Fibroblast of villous mesenchyme (primary cell): ENCODE results near the gene TTC28. TPM values are rescaled to one million over a fixed set of nuclear protein-coding genes. Genes with fewer than 3 reads are reported as not detected.
"Not testable (repeated sequence)": the region's sequence is repeated elsewhere in the genome, so short reads cannot be mapped to it uniquely, and the experiment has no call there.

Experiments
- DNase-seq: peaks from one replicate; pipeline ENCODE4 v3.0.0-alpha.2; 2010; ENCODE audit warnings: low read depth
- H3K4me3 ChIP-seq: 2 replicates; pipeline ENCODE4 v1.5.1; 2011; ENCODE audit warnings: low read depth, mild to moderate bottlenecking, low read length
- CTCF ChIP-seq: IDR thresholded peaks from 2 replicates; pipeline ENCODE4 v1.5.1; 2012; ENCODE audit warnings: low read depth, mild to moderate bottlenecking, low read length; ENCODE audit not compliant: insufficient read depth
- total RNA-seq: library from RNA; depleted of rRNA; stranded (reverse); fragments of >200 nt; gene quantifications from 2 replicates; pipeline ENCODE4 v1.2.3, GENCODE V29; 2012

Gene TTC28
- total RNA-seq, 1 donor: 23.3 TPM

DNA sequence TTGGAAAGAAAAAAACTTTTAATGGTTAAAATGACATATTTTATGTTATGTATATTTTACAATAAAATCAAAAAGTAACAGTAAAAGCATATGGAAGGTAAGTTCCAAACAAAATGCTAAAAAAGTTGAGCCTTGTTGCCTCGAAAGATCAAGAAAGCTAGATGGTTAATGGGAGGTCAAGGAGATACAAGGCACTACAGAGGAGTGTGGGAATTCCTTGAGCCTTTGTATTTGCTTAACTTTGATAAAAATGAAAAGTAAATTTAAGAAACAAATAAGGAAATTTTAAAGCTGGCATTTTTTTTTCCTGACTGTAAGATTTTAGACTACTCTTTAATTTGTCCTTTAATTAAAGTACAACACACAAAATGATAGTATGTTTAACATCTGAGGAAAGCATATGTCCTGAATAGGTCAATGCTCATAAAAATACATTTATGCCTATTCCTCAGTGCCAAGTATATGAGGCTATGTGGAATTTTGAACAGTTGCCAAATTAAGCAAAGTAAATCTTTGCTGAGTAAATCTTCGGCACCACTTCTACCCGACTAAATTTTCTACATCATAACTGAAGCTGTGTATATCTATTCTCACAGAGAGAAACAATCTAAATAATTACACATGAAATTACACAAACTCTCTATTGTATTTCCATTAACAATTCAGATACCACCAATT, 108.8 kb downstream of the TTC28 start:
- no peak for TF ChIP-seq CTCF
- no peak overlapping the region for H3K4me3 ChIP-seq
- DNase-seq: peak; percentile 43

DNA sequence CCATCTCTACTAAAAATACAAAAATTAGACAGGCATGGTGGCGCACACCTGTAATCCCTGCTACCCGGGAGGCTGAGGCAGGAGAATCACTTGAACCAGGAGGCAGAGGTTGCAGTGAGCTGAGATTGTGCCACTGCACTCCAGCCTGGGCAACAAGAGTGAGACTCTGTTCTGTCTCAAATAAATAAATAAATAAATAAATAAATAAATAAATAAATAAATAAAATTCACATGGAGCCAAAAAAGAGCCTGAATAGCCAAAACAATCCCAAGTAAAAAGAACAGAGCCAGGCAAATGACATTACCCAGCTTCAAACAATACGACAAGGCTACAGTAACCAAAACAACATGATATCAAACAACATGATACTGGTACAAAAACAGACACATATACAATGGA, 110.7 kb downstream of the TTC28 start:
- not testable (repeated sequence) for DNase-seq, H3K4me3 ChIP-seq

- TF ChIP-seq CTCF: no peak
- H3K4me3 ChIP-seq: no peak overlapping the region
- DNase-seq: peak; percentile 24
Measured at GRCh38 chr22:28568099-28568498, 111.5 kb downstream of the TTC28 start.

GRCh38 chr22:28566920-28567499, 112.6 kb downstream of the TTC28 start:
- DNase-seq, H3K4me3 ChIP-seq: not testable (repeated sequence)

DNA sequence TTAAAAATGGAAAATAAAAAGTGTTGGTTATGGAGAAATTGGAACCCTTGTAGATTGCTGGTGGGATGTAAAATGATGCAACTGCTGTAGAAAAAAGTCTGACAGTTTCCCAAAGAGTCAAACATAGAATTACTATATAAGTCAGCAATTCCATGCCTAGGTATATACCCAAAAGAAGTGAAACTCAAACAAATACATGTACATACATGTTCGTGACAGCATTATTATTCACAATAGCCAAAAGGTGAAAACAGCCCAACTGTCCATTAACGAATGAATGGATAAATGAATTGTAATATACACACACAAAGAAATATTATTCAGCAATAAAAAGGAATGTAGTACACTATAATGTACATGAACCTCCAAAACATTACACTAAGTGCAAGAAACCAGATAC, 116.0 kb downstream of the TTC28 start:
- DNase-seq: no peak
- H3K4me3 ChIP-seq: no peak overlapping the region
- no peak for TF ChIP-seq CTCF

- DNase-seq: no peak
- H3K4me3 ChIP-seq: no peak overlapping the region
- no peak for TF ChIP-seq CTCF
Measured at GRCh38 chr22:28562324-28562723, 117.3 kb downstream of the TTC28 start.

DNA sequence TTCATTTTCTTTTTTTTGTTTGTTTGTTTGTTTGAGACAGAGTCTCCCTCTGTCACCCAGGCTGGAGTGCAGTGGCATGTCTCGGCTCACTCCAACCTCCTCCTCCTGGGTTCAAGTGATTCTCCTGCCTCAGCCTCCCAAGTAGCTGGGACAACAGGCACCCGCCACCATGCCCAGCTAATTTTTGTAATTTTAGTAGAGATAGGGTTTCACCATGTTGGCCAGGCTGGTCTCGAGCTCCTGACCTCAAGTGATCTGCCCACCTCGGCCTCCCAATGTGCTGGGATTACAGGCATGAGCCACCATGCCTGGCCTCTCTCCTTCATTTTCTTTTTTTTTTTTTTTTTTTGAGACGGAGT, 118.9 kb downstream of the TTC28 start:
- H3K4me3 ChIP-seq, DNase-seq: not testable (repeated sequence)

GRCh38 chr22:28560046-28560742, 119.4 kb downstream of the TTC28 start:
- peak; percentile 96 for DNase-seq
- TF ChIP-seq CTCF: no peak
- no peak overlapping the region for H3K4me3 ChIP-seq
